NCI-H446 treated with DMSO at 0.1 percent for 48 hours (cell line): ENCODE measurements around the gene QKI.

Source experiments
- DNase-seq: peaks from one replicate; lab custom pipeline; 2025; lab: John Stamatoyannopoulos, UW

The QKI gene

DNA sequence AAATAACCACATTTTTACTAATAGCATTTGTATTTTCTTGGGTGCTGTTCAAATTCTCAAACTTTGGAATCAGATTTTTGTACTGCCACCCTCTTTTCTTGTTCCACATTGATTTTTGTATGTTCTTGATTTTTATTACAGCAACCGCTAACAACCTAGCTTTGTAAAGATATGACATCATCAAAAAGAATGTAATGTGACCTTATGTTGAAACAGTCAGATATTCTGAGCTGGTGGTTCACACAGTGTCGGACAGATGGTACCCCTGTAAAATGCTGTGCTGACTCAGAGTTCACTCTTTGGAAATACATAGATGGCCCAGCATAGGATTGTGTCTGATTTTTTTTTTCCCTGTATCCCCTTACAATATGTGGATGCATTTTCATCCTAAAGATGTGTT lies 118.9 kb downstream of the QKI start:
- peak; percentile 2 for DNase-seq

DNA sequence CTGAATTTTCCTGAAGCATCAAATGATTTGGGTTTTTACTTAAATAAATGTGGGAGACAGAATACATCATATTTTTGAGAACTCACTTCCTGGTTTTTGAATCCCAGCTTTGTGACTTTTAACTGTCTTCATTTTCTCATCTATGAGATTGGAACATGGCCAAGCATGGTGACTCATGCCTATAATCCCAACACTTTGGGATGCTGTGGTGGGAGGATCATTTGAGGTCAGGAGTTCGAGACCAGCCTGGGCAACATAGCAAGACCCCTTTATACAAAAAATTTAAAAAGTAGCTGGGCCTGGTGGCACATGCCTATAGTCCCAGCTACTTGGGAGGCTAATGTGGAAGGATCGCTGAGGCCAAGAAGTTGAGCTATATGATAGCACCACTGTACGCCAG lies 122.3 kb downstream of the QKI start:
- no peak for DNase-seq

DNA sequence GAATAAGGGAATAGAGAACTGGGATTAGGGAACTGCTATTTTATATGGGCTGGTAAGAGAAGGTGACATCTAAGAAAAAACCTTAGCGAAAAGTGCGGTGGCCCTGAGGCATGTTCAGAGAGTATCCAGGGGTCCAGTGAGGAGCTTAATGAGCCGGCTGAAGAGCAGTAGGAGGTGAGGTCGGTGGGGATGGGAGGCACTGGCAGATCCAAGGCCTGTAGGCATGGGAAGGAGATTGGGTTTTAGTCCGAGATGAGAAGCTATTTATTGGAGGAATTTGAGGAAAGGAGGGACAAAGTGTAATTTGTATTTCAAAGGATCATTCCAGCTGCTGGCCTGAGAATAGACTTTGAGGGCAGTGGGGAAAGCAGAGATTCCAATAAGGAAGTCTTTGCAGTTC lies 123.8 kb downstream of the QKI start:
- no peak for DNase-seq

DNA sequence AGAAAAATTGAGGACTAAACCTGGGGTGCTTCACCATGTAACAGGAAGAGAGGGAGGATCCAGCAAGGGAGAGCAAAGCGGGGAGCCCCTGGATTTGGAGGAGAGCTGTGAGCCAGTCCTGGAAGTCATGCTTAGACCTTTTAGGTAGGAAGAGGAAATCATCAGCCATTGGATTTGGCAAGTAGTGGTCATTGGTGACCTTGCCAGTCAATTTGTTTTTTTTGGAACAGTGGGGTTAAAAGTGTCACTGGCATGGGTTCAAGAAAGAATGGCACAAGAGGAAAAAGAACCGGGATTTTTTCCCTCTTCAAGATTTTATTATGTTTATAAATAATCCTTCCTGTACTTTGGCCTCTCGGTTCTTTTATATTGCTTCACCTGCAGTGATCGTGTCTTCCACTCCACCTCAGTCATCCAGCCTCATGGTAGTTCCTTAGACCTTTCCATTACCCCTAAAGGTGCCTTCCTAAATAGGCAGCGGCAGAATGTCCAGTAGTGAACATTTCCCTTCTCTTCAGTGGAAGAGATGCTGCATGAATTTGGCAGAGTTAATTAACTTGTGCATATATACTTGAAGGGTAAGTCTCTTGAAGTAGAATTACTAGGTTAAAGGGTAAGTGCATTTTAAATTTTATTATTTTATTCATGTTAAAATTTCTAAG lies 124.7 kb downstream of the QKI start:
- DNase-seq: no peak

DNA sequence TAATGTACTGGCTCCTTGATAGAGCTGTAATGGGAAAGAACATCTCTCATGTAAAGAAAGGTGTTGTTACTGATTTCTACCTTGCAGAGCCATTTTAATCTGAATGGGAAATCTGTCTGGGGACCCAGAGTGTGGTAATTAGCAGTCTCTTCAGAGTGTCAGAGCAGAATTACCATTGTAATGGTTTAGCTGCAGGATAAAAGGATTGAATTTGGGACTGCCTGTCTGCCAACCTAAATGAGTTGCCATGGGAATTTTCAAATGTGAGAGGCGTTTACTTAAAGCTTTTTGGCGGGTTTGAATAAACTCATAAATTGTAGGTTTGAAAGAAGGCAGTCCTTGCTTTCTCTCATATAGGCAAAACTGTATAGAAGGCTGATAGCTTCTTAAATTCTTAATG lies 128.8 kb downstream of the QKI start:
- DNase-seq: no peak

DNA sequence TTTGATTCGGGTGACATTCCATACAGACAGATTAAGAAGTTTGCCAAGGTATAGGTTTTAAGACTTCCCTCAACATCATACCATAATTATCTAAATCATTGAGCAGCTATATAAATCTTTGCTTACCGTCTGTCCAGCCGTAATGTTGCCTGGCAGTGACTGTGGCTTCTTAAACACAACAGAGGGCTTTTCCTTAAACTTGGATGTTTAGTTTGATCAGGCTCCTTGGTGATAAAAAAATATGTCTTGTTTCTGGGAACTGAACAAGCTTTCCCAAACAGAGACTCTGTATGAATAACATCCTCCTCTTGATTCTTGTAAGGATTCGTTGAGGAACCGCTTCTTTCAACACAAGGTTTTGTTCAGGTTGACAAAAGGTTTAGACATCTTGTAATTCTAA lies 130.9 kb downstream of the QKI start:
- DNase-seq: no peak

DNA sequence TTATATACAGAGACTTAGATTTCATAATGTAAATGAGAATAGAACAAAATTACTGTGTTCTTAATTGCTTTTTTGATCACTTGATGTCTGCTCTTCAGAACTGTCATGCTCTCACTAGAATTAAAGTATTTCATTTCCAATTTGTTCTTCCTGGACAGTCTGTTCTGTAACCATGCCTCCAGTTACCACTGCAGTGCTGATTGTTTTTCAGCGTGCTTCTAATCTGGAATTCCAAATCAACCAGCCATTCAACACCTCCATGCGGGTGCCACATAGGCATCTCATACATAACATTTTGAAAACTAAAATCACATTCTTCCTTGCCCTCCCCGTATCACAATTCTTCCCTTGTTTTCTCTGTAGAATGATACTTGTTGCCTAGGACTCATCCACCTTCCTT lies 132.8 kb downstream of the QKI start:
- no peak for DNase-seq

DNA sequence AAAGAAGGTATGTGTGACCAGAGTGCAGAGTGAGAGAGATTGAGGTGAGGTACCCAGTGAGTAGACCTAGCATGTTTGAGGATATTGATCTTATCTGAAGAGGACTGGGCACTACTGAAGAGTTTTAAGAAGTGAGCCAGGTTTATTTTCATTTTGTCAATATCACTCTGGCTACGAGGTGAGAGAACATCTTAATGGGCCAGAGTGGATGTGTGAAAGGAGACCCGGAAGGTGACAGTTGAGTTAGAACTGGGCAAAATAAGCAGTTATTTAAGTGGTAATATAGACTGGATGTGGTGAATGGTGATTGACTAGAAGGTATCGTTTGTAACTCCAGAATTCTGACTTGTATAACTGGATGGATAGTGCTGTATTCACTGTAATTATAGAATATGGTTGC lies 134.1 kb downstream of the QKI start:
- no peak for DNase-seq

DNA sequence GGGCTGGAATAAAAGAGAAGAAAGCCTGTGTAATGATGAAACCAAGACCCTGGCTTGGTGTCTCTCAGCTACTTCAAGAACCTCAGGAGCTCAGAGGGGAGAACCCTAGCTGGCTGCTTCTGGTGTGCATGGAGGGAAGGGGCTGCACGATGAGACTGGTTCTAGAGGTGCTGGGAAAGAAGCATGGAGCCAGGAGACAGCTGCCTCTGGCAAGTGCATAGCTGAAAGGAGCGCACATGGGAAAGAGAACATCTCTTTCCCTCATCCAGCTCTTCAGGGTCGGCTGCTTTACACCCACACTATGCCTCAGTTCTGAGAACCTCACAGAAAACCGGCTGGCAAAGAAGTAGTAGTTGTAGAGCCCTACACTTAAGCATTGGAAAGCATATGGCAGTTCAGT lies 139.5 kb downstream of the QKI start:
- DNase-seq: no peak

DNA sequence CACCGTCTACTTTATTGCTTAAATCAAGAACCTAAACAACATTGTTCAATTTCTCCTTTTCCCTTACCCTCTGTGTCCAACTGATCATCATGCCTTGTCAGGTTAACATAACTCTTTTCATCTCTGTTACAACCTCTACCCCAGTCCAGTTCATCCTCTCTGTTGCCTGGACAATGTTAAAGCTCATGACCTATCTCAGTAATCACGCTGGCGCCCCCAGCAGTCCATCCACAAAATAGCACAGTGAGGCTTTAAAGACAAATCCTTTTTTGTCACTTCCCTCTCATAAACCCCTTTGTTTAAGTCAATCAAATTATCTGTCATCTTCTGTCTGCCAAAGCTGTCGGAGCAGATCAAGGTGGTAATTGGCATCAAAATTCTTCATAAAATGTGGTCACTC lies 140.1 kb downstream of the QKI start:
- no peak for DNase-seq

DNA sequence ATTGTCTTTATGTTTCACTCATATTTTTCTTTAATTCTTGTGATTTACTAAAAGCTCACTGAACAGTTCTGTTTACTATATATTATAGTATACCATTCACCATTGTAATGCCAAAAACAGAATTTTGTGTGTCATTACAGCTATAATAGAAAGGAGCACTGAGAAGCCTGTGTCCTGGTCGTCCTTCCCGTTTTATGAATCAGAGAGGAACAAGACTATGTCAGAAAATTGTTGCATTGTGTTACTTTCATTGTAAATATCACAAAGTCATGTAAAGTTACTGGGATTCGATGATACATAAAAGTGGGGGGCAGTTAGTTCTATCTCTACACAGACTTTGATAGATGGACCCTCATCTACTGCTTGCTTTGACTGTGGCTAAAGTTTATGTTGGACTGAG lies 145.1 kb downstream of the QKI start:
- DNase-seq: no peak

DNA sequence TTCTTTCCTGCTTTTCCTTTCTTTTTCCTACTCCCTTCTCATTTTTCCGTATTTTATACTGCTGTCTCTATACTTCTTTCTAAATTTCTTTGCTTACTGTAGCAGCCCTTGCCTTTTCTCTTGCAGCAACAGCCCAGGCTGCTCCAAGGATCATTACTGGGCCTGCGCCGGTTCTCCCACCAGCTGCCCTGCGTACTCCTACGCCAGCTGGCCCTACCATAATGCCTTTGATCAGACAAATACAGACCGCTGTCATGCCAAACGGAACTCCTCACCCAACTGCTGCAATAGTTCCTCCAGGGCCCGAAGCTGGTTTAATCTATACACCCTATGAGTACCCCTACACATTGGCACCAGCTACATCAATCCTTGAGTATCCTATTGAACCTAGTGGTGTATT lies 148.8 kb downstream of the QKI start:
- no peak for DNase-seq

DNA sequence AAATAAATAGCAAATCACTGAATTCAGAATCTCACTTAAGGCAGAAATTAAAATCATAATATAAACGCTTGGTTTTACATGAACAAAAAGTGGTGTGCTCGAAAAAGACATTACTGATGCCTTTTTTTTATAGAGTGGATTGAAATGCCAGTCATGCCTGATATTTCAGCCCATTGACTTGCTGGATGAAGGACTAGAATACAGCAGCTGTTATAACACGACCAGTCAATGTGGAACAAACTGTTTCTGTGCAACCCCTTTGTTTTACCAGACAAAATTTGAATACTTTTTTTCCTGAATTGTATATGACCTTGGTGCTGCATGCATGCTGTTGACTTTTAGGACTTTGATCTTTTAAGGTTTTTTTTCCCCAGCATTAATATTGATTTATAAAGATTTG lies 150.0 kb downstream of the QKI start:
- no peak for DNase-seq

DNA sequence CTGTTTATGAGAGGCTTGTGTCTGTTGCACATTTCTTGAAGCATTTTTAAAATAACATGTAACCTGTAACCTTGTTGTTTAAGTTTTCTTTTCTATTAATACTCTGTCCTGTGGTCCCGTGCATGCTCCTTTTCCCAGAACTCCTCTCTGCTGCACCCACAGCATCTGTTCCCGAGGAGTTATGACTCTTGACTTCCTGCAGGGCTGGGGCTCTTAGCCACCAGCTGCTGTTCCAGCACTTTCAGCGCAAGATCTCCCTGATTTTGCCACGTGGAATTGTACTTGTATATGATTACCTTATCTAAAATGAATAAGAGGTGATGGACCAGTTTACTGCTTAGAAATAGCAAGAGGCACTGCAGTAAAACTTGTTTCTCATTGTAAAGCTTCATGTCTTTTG lies 150.6 kb downstream of the QKI start:
- no peak for DNase-seq

DNA sequence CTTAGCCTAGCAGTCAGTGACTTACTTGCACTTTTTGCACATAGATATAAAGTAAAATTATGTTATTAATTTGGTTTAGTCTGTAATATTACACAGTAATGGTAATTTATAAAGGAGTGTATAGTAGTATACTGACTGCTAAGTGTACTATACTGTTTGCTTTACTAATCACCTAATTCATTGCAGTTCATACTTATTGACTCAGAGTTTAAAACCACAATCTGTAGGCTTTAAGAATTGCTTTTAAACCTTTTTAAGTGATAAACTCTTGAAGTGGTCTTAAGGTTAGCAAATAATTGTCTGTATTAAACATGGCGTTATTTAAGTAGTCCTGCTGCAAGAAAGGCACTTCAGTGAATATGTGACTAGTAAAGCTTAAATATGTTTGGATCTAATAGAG lies 151.5 kb downstream of the QKI start:
- no peak for DNase-seq

DNA sequence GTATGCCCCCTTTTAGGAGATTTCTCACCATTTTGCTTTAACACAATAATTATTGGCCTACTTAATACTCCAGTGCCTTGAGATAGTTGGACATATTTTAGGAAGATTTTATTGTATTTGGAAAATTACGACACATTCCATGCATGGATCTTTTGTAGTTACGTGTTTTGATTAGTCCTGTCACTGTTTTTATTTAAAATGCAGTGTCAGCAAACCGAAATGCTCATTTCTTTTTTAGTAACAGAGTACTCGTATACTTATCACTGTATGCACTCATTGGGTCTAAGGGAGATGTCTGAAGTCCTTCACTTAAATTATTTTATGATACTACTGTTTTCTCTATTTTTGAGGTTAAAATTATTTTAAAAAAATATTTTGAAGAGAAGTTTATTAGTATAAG lies 153.8 kb downstream of the QKI start:
- DNase-seq: no peak

DNA sequence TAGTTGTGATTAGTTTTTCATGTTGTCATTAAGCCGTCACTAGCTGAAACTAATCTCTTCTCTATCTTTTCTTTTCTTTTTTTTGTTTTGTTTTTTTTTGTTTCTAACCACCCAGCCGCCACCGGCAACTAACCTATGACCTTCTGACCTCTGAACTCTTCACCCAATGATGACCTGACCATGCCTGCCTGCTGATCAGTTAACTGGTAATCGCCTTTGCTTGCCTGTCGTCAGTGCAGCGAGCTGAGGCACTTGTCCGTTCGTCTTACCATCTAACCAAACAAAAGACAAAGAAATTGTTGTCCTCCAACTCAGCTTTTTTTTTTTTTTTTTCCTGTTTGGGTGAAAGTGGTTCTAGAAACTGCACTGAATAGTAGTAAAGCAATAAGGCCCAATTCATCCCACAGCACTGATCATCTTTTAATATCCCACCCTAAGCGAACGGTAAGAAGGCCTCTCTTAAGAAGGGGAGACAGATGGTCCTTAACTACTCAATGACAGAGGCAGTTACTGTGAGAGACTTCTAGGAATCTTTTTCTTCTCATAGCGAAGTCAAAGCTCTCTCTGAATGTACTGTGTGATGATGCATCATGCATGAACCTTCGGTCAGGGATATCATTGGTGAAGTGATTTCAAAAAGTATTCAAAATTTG lies 156.2 kb downstream of the QKI start:
- no peak for DNase-seq

DNA sequence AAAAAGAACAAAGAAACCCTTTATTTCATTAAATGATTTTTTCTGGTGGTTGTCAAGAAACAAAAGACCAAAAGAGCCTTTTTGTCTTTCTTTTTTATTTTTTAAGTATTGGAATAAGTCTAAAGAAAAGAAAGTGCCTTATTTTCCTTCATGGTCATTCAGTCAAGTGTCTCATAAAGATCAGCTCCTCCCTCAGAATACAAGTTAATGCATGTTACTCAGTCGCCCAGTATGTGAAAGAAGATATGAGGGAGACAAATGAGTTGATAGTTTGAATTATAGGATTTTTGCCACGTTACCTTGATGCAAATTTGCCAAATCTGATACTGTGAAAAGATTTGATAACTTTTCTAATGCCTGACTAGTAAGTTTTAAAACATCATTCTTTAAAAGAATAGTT lies 157.2 kb downstream of the QKI start:
- DNase-seq: no peak

DNA sequence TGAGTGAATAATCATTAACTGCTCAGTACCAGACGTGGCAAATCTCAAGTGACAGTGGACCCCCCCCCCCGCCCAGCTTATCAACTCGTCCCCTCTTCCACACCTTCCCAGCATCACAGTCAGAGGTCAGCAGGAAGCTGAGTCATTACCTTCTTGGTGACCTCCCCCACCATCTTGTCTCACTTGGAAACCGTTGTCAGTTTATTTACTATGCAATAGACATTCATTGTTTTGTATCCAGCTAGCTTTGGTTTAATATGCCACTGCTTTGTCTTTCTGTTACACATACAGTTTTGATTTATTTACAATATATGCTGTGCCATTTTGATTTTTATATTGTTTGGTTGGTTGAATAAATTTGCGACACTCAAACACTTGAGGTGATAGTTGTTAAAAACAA lies 158.1 kb downstream of the QKI start:
- no peak for DNase-seq

DNA sequence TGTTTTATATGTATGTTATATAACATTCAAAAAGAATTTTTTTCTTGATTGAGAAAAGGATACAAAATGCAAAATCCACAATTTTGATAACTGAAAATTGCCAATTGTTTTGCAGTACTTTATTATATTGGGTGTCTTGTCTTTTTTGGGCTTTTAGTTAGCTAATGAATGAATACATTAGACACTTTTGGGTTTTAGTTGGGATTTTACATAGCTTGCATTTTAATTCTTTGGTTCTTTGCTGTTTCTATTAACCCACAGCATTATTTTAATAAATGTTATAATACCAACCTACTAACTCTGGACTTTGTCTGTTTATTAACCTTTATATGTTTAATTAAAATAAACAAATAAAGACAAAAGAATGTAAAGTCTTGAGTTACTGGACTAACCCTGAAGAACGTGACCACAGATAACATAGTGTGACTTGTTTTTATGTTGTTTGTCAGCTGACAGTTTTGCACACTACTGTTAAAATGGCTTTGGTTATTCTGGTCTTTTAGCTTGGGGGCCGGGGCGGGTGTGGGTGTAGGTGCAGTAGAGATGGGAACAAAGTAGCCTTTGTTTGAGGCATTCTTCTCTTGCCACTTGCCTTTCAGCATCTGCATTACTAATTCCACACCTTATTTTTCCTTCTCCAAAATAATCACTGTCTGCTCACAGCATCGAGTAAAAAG lies 159.1 kb downstream of the QKI start:
- no peak for DNase-seq

DNA sequence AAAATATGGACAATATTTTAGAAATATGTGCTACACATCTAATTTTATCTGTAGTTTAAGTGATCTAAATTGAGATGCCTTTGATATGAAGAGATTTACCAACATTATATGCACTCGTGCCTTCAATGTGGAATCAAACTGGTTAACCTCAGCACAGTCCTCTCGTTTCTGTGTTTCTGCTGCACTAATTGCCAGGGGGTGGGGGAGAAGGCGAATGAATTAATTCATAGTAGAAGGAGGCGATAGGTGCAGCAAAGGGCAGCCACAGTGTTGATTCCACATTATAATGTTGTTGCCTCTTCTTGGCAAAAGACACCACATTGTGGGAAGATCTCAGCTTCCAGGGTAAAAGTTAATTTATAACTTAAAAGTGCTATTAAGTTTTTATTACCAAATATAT lies 161.6 kb downstream of the QKI start:
- DNase-seq: no peak

DNA sequence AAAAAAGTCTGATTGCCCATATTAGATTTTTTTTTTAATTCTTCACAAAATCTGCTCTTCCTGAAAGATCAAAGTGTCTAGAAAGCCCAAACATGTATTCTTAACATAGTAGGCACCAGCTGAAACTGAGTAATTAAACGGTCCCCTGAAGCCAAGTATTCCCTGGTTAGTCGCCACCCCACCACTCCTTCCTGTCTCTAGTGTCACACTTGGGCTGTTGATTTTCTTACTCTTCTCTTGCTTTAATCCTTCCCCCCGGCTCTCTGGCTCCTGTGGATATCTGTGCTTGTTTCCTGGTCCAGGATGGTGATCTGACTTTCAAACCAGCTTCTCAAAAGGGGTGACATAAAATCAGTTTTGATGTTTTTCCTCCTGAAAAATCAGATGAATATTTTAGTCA lies 162.9 kb downstream of the QKI start:
- no peak for DNase-seq

DNA sequence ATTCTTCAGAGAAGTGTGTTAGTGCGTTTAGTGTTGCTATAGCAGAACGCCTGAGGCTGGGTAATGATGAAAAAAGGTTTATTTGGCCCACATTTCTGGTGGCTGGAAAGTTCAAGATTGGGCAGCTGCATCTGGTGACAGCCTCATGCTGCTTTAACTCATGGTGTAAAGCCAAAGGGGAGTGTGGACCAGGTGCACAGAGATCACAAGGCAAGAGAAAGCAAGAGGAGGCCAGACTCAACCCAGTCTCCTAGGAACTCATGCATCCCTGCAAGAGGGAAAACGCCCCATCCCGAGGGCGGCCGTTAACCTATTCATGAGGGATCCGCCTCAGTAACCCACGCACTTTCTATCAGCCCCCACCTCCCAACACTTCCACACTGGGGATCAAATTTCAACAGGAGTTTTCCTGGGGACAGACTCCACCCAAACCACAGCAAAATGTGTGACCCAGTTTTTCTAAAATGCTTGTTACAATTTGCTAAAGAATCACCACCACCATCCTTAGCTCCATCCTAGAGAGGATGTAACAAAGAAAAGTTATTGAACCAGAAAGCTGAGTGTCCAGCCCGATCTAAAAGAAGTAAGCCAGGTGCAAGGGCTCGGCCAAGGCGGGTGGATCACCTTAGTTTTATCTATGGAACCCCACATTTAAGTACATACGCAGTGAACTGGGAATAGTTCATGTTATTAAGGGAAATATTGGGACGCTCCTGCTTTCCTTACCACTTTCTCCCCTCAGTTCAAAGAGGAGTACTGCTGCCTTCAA lies 164.8 kb downstream of the QKI start:
- no peak for DNase-seq
